Head of caudate nucleus (tissue), 42 donors: ENCODE data around the gene ENTPD8.

Experiments used
- DNase-seq, 42 donors: peaks; one replicate each; pipeline versions ENCODE4 v3.0.0 to v3.0.0-alpha.2; 2020 to 2021; ENCODE audit warnings: mixed read lengths in 7 of 42
- intact Hi-C: fragments of 100-400 bp; cut with DNase I; formaldehyde crosslinking; loops from one replicate; pipeline ENCODE4 v1.15.0; 2022

Gene ENTPD8

DNA sequence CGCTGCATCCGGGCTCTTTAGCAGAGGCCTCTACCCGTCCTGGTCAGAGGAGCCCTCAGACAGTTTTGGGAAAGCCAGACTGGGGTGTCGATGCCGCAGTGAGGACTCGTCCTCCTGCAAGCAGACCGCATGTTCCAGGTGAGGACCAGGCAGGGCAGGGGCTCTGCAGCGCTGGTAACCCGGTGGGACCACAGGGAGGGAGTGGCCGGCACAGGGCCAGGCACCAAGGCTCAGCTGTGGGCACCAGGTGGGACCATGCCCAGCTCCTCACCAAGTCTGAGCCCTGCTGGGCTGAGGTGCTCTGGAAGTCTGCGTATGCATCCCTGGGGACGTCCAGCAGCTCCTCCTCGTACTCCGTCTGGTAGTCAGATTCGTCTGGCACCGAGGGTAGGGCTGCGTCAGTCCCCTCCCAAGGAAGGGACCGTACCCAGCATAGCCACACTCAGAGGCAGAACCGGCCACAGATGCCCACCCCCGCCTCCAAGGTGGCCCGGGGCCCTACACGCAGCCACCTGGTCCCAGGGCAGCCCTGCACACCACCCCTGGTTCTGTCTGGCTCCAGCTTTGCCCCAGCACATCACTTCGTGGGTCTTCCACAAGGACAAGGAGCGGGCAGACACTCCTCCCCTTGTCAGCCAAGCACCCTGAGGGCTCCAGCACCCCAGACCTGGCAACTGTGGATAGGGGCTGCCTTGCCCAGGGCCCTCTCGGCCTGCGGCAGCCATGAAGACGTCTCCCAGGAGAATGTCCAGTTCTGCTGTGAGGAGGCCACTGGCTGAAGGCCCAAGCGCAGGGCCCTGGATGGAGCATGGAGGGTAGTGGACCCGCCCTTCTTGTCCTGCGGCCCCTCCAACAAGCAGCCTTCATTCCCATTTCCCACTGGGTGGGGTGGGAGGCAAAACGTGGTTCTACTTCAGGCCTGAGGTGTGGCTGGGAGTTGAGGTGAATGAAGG is 19.5 kb upstream of the ENTPD8 start:
- DNase-seq, result peak in 1 of 42 donors; percentile 5
- intact Hi-C loops, result no loop called here

DNA sequence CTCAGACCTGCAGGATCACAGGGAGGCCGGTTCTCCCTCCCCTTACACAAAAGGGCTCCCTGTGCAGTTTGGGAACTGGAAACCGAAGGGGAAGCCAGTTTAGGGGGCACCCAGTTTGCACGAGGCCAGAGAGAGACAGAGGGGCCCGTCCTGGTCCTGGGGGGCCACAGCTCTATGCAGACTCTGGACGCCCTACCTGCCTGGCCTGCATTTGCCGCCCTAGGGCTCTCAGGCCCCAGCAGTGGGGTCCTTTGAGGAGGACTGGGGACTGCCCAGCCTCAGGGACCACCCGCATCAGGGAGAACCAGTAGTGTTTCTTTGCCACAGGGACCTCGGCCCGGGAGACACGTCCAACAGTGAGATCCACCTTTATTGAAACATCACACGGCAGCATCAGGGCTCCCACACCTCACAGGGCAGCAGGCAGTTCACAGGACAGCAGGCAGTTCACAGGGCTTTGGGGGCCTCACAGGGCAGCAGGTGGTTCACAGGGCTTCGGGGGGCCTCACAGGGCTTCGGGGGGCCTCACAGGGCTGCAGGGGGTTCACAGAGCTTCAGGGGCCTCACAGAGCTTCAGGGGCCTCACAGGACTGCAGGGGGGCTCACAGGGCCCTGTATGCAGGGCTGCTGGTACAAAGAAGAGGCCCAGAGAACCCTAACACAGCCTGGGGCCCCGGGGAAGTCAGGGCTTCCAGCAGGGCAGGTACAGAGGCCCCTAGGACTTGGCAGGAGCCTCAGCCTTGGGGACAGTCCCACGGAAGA is 18.6 kb upstream of the ENTPD8 start:
- intact Hi-C loops, result no loop called here

DNA sequence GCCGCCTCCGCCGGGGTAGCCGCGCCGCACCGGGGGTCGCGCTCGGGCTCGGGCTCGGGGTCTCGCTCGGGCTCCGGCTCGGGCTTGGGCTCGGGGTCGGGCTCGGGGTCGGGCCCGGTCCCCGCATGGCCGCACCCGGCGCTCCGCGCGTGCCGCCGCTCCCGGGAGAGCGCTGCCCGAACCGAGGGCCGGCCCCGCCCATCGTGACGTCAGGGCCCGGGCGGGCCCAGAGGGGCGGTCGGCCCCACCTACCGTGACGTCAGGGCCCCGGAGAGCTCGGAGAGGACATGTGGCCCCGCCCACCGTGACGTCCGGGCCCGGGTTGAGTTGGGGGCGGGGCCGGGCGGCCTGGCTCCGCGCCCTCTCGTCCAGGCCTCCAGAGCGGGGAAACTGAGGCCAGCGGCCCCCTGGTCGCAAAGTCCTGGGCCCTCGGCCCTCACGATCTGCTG is 18.0 kb upstream of the ENTPD8 start, which contains the start of gene NSMF:
NSMF (minus strand) TSS at position 183 of the 449 bp plus-strand sequence. CDS start 232 bp downstream, outside the sequence.
- DNase-seq, result peak; percentile 84 to 99 (median 97)
- intact Hi-C loops, result no loop called here

More for the DNA sequence above, 18.6 kb upstream of the ENTPD8 start:
- DNase-seq, result peak in 1 of 42 donors; percentile 6

DNA sequence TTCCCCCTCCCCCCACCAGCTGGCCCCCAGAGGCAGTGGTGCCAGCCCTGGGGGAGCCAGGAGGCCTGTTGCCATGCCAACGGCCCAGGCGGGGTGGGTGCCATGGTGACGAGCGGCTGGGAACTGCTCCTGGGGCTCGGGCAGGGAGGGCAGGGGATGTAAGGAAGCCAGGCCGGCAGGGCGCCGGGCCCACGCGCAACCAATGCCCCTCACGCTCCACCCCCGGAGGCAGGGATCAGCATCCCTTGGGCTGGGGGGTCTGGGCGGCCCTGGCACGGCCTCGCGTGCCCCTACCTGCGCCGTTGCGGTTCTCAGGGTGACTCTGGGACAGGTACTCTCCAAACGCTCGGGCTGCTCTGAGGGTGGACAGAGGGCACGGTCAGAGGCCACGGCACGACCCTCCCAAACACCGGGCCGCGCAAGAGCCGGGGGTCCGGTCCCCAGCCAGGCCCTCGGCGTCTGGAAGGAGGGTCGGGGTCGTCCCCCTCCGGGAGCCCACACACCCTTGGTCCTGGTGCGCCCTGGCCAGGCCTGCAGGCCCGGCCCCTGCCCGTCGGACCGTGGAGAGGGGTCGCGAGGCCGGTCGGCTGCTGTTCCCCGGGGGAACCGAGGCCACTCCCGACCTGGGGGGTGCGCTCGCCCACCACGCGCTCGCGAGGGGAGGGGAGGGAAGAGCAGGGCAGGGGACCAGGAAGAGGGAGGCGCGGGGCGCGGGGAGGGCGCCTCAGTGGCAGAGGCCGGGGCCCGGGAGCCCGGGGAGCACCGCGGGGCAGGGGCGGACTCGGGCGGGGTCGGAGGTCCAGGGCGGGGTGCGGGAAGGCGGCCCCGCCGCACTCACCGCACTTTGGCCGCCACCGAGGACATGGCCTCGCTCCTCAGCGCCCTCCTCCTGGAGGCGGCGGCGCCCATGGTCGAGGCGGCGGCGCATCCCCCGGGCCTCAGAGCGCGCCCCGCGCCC is 17.3 kb upstream of the ENTPD8 start:
- intact Hi-C loops, result no loop called here
- peak; percentile 58 to 92 (median 81) for DNase-seq

DNA sequence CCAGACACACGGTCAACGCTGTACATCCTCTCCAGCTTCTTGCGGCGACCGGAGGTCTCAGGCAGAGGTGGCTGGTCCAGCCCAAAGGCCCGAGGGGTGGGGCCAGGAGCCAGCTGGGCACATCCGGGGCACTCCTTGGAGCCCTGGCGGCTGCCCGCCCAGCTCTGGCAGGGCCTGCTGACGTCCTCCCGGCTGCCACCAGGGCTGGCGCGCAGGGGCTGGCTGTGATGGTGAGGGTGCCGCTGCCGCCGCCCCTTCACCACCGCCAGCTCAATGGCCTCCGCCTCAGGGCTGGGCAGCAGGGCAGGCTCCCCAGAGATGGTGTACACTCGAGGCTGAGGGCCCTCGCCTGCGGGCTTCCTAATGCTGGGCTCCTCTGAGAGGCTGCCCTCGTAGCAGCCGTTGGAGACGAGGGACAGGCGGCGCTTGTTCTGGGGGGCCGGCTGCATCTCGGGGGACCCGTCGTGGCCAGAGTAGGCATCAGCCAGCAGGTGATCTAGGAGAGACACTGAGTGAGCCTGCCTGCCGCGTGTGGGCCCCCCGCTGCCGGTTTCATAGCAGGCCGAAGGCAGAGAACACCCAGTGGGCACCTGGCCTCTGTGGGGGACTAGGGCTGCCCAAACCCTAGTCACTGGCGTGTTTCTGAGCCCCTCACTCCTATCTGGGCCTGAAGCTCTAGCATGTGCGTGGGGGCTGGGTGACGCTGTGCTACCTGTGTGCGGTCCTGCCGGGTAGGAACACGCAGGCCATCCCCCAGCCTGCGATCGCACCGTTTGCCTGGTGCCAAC is 16.4 kb upstream of the ENTPD8 start:
- intact Hi-C loops, result no loop called here
- DNase-seq, result peak in 3 of 42 donors; percentile 21 to 34 (median 32)

DNA sequence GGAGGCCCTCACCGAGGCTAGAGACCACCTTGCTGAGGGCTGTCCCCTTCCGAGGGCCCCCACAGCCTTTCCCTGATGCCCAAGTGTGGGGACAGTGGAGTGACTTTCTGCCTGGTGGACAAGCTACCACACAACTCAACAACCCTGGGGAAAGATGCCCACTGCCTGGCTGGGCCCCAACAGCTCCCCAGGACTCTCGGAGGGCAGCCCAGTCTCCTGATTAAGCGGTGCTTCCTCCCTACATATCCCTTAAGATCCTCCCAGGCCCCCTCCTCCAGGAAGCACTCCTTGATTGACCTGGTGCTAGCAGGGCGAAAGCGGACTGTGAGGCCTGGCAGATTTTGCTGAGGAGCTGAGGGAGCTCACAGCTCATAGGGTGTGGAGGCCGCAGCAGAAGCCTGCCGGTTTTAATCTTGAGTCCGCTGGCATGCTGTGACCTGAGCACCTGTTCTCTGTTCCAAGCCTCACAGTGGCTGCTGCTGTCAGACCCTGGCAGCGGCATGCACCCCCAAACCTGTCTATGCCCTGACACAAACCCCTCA is 15.8 kb upstream of the ENTPD8 start:
- DNase-seq, result peak in 1 of 42 donors; percentile 5
- intact Hi-C loops, result no loop called here

DNA sequence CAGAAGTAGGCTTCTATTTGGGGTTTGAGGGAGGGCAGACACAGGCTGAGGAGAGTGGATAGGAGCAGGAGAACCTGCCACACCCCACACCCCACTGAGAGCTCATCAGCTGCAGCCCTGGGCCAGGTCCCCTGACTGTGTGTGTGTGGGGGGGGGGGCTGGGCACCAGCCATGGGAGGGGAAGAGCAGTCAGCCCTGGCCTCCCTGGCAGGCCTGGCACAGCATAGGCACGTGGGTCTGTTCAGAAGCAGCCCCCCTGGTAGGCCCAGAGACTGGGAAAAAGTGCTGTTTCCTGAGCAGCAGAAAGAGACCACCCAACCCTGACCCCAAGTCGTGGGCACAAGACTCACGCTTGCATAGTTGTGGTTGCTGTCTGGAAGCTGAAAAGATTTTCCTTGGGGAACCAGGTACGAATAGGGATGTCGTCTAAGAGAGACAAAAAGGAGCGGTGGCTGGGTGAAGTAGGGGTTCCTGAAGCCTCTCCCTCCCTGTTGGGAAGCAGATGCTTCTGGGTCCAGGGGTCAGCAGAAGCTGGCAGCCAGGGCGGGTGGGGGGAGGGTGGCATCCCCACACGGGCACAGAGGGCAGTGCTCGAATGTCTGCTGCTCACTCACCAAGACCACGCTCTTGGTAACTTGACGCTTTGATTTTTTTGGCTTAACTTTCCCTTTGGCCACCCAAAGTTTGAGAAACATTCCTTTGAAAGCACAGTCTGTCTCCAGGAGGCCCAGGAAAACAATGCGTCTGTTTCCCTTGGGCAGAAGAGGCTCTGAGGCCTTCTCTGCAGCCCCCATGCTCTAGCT is 15.1 kb upstream of the ENTPD8 start:
- intact Hi-C loops, result no loop called here
- peak in 1 of 42 donors; percentile 14 for DNase-seq

DNA sequence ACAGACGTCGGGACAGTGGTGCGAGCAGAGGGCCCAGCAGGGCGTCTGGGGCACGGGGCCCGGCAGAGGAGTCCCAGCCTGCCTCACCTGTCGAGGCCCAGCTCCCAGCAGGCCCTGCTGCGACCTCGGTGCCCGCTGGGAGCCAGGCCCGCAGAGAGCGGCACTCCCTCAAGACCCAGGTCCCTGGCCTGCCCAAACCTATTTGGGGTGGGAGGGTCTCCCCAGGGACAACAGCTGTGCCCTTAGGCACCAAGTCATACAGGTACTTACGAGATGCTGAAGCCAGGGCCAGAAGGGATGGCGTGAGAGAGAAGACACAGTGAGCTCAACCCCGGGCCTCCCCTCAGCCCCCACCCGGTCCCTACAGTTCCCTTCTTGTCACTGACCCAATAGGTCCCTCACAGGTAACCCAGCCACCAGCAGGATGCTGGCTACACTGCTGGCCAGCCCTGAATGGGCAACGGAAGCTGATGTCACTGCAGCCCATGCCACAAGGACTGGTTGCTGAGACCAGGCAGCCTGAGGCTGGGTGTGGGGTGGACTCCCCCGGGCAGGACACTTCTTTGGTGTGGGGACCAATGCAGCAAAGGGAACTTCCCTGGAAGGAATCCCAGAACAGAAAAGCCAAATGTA is 14.3 kb upstream of the ENTPD8 start:
- peak in 1 of 42 donors; percentile 6 for DNase-seq

DNA sequence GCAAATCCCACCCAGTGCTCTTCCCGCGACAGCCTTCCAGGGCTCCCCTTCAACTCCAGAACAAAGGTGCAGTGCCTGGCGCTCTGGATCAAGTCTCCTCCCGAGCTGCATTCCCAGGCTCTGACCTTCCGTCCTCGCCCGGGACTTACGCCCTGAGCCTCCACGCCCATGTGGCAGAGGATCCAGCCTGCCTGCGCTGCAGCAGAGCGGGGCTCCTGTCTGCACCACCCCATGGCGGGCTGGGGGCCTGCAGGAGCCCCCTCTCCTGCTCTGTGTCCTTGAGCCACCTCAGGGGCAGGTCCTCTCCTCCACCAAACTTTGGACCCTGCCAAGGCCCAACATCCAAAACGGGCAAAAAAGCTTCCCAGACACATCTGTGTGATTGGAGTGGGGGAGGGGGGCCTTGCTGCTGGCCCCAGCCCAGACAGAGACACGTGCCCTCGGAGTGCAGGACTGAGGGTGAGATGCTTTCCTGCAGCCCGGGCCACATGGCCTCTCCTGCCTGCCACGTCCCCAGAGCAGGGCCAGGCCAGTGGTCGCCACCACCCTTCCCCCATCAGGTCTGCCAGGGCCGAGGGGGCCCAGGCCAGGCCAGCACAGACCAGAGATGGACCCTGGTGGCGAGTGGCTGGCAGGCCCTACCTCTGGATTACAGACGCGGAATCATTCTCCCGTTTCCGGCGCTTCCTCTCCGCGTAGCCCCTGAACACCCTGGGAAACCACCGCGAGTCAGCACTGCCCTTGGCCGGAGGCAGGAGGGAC is 13.6 kb upstream of the ENTPD8 start:
- peak in 1 of 42 donors; percentile 8 for DNase-seq
- intact Hi-C loops, result no loop called here

More for the DNA sequence above, 14.3 kb upstream of the ENTPD8 start:
- intact Hi-C loops, result no loop called here

DNA sequence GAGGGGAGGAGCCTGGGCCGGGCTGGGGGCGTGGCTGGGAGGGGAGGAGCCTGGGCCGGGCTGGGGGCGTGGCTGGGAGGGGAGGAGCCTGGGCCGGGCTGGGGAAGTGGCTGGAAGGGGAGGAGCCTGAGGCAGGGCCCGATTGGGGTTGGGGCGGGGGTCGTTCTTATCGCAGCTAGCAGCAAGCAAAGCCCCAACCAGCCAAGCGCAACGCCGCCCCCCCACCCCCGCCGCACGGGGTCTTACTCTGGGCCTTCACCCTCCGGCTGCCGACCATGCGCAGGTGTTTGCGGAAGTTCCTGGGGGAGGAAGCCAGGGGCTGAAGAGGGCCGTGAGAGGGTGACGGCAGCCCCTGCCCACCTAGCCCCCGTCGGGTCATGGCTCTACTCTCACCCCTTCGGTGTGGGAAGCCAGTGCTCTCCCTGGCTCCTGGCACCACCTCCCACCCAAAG is 13.0 kb upstream of the ENTPD8 start:
- intact Hi-C loops, result no loop called here
- peak in 6 of 42 donors; percentile 25 to 61 (median 39) for DNase-seq

DNA sequence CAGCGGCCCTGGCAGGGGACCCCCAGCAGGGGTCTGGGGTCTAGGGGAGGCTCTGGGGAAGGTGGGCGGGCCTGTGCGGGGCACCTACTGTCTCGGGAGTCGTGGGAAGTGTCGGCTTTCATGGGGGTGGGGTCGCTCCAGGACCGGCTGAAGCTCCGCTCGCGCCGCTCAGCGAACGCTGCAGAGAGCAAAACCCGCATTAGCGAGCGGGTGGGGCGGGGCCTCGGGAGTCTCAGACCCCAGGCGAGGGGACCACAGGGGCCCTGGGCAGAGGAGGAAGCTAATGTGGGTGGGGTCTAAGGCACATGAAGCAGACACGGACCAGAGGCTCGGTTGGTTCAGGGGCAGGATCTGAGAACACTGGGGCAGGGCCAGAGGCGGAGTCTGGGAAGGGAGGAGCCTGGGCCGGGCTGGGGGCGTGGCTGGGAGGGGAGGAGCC is 12.5 kb upstream of the ENTPD8 start:
- intact Hi-C loops, result no loop called here

DNA sequence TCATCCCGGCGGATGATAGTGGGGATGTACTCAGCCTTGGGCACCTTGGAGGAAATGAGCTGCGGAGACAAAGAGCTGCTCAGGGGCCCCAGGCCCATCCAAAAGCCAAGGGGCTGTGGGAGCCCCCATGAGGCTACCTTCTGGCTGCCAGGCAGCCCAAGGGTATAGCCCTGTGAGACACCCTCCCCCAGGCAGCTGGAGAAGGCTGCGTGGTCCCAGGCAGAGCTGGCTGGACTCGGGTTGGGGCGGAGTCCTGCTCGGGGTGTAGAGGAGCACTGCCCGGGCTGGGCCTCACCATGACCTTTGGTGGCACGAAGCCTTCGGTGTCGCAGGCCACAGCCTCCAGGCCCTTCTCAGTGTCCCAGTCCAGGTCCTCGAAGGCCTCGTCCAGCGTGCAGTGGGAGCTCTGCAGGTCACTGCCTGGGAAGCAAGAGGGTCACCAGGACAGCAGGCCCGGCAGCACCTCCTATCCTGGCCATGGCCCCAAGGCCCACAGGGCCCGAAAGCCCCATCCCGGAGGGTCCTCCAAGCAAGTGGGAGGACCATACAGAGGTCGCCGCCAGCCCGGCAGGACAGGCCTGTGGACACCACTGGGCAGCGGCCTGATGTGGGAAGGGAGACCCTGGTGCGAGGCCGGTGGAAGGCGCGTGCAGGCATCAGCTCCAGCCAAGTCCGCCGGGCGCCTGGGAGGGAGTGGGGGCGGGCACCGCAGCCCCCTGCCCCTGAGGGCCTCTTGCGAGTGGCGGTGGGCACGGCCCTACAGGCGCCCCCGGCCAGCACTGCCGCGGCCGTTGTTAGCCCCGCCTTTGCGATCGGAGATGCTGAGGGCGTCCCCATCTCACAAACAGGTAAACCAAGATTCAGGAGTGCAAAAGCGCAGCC is 11.8 kb upstream of the ENTPD8 start:
- peak in 1 of 42 donors; percentile 9 for DNase-seq
- intact Hi-C loops, result no loop called here

More for the DNA sequence above, 12.5 kb upstream of the ENTPD8 start:
- peak in 30 of 42 donors; percentile 36 to 76 (median 60) for DNase-seq

DNA sequence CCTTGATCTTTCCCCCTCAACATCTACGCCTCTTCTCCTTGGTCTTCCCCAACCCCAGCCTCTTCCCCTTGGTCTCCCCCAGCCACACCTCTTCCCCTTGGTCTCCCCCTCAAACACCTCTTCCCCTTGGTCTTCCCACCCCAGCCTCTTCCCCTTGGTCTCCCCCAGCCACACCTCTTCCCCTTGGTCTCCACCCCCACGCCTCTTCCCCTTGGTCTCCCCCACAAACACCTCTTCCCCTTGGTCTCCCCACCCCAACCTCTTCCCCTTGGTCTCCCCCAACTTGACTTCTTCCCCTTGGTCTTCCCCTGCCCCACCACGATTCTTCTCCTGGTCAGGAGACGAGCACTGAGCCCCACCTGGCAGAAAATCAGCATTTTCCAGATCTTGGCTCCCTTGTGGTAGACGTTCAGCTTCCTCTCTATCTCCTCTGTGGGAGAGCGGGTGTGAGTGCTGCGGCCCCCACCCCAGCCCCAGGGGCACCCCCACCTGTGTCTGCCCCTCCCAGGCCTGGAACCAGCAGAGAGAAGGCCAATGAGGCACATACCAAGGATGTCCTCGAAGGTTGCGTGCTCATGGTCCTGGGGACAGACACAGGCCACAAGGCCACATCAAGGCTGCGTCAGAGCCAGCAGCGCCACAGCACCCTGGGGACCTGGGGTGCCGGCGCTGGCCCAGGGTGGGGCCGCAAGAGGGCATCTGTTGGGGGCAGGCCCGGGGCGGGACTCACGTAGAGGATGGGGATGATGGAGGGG is 11.0 kb upstream of the ENTPD8 start:
- no peak for DNase-seq
- intact Hi-C loops, result no loop called here
